ENCODE results near the gene NEGR1.

- TF ChIP-seq CTCF (IDR thresholded peaks at IDR 0.05 in 4 of 5, conservative IDR thresholded peaks at IDR 0.05 in 1 of 5) (no peak), POLR2A (IDR thresholded peaks at IDR 0.05) (no peak)
Observed at GRCh38 chr1:72064196-72065075, 217.9 kb downstream of the NEGR1 start.
